K562 treated with DMSO at 1 percent for 4 hours (cell line): ENCODE results near the gene AJM1. TPM values are rescaled to one million over a fixed set of nuclear protein-coding genes. Genes with fewer than 3 reads are reported as not detected.

ENCODE experiments used
- total RNA-seq: library from RNA; unstranded; fragments of 300-600 nt; gene quantifications from 2 replicates; pipeline ENCODE4 v1.2.3, GENCODE V29; 2022; ENCODE audit not compliant: insufficient read depth

Gene AJM1
- total RNA-seq = 9.6 and 13.9 TPM in 2 replicates

DNA sequence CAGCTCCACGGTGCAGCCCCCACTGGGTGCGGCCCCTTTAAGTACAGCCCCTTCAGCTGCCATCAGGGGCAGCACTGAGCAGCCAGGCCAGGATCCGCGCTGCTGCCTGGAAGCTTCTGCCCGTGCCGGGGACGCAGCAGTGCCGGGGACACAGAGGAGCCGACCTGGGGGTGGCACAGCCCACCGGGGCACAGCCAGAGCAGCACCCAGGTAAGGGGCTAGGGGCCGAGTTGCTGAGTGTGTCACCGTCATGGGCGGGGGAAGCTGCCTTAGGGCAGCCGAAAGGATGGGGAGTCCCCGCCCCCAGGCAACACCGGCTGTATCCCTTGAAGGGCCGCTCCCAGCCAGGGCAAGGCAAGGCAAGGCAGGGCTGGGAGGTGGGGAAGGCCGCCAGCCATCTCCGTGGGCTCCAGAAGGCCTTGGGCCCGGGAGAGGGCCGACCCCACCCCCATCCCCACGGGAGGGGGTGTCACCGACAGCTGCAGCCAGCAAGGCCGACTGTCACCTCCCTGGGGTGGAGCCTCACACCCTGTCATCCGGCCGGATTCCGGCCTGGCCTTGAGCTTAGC, at the start of gene AJM1:
AJM1 (plus strand) TSS at position 99 of the 569 bp plus-strand sequence. CDS start 1,937 bp downstream, outside the sequence.

DNA sequence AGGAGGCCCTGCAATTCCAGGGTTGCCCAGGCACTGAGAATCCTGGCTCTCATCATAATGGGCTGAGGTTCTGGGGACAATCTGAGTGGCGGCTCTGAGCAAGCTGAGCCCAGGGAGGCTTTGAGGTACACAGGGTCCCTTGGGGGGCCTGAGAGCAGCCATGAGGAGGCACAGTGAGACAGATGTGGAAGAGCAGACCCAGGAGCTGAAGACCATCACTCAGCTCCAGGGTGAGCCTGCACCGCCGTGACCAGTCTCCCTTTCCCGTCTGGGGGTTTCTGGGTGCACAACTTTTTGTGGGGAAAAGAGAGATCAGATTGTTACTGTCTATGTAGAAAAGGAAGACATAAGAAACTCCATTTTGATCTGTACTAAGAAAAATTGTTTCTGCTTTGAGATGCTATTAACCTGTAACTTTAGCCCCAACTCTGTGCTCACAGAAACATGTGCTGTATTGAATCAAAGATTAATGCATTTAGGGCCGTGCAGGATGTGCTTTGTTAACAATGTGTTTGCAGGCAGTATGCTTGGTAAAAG, 46.0 kb upstream of the AJM1 start, which contains the start of gene CCDC183:
CCDC183 (plus strand) TSS at position 101 of the 537 bp plus-strand sequence; CDS start at position 161, 60 bp downstream.

DNA sequence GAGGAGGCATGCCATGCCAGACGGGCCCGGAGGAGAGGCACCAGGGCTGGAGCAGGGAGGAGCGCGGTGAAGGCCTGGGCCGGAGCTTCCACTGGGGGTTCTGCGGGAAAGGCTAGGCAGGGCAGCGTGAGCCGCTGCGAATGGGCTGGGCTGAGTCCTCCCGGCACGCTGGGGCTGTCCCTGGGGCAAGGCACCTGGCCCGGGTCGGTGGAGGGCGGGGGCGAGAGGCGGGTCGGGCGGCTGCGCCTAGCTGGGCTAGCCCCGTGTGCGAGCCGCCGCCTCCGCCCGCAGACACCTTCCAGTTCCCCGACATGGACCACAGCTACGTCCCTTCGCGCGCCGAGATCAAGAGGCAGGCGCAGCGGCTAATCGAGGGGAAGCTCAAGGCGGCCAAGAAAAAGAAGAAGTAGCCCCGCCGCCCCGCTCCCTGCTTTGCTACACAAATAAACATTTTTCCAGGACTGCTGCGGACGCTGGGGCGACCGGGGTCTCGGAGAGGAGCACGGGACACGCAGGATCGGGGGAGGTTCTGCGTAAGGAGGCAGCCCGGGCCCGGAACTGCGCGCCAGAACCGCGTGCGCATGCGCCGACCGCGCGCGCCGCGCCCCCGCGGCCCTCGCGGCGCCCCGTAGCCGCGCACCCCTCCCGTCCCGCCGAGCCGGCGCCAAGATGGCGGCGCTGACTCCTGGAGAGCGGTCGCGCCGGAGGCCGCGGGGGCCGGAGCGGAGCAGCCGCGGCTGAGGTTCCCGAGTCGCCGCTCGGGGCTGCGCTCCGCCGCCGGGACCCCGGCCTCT, 34.8 kb upstream of the AJM1 start, which contains the start of gene RABL6:
RABL6 (plus strand) TSS at position 668 of the 794 bp plus-strand sequence. CDS start 249 bp downstream, outside the sequence.

DNA sequence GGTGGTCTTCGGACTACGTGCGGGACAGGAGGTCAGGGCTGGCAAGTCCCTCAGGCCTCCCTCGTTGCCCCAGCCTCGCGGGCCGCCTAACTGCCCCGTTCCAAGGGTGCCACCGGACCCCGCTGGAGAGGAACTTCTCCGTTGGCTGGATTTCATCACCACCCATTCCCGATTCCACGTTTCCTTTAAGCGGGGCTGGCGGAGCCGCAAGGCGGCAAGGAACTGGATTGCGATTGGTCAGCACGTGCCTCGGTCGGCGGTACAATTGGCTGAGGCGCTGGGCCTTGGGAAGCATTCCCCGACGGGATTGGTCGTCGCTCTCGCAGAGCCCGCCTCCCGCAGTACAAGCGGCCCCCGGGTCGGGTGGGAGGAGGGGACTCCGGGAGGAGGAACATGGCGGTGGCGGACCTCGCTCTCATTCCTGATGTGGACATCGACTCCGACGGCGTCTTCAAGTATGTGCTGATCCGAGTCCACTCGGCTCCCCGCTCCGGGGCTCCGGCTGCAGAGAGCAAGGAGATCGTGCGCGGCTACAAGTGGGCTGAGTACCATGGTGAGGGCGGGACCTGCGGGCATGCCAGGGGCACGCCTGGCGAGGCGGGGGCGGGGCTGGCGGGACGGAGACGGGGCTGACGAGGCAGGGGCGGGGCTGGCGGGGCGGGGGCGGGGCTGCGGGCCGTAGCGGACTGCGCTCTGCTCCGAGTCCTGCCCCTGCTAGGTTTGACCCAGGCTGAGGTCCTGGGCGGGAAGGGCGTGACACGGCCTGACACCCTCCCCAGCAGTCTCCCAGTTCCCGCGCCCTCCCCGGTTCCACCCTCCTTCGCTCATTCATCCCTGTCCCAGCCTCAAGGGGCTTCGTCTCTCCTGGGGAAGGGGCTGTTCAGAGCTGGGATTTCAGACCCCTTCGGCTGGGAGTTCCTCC, 7.0 kb downstream of the AJM1 start, which contains the start of gene PHPT1:
PHPT1 (plus strand) TSS at position 372 of the 922 bp plus-strand sequence; CDS start at position 394, 22 bp downstream.

DNA sequence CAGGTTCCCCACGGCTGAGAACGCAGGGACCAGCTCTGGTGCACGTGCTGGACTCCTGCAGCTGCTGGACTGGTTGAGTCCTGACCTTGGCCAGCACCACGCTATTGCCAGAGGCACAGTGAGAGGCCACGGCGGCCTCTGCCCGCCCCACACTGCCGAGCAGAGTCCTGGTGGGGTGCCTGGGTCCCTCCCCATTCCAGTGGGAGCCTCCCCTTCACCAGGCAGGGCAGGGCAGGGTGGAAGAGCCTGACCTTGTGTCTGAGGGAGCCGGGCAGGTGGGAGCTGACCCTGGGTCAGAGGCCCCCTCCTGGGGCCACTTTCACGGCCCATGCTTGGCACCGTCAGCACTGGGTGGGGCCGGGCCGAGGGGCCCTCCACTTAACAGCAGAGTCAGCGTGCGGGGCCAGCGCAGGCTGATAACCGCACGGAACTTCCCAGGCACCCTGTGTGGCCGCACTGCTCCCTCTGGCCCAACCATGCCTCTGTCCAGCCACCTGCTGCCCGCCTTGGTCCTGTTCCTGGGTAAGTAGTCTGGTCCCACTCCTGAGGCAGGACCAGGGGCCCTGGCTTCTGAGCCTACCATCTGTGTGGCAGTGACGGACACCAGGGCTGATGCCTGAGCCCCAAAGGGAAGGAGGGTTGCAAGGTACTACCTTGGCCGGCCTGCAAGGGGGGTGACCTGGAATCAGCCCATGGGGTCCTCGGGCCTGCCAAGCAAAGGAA, 9.8 kb downstream of the AJM1 start, which contains the start of gene MAMDC4:
MAMDC4 (plus strand) TSS at position 406 of the 723 bp plus-strand sequence; CDS start at position 477, 71 bp downstream.

DNA sequence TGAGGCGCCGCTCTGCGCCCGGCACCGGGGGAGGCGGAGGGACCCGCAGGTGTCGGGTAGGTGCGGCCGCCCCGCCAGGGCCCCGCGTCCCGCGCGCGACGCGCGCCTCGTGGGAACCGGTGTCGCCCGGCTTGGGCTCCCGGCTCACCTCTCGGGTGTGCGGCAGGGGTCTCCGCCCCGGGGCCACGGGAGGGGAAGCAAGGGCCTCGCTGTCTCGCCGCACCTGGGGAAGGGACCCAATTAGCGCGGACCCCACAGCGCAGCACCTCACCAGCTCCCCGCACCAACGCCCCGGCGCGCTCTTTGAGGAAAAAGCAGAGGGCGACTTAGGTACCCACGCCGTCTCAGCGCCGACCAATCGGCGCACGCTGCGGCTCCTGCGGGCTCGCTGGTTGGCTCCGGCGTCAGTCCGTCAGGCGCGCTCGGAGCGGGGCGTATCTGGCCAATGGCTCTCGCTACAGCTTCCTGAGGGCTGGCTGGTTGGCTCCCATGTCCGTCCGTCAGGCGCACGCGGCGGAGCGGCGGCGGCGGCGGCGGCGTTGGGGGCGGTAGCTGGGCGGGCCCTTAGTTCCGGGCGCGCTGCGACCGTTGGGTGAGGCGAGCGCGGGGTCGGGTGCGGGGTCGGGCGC, 43.8 kb downstream of the AJM1 start, which contains the start of gene TRAF2:
TRAF2 (plus strand) TSS at position 567 of the 629 bp plus-strand sequence. CDS start 12,225 bp downstream, outside the sequence.

Other genes with a start within 250 kb of the AJM1 start
- 61.4 and 63.1 TPM in 2 replicates for gene EGFL7, start 179.6 kb upstream of the AJM1 start, total RNA-seq
- gene AGPAT2, start 155.0 kb upstream of the AJM1 start, total RNA-seq = 65.7 and 76.1 TPM in 2 replicates
- 17.3 and 25.7 TPM in 2 replicates for gene DIPK1B, start 129.9 kb upstream of the AJM1 start, total RNA-seq
- gene LCN10, start 99.5 kb upstream of the AJM1 start, total RNA-seq = not detected in 2 replicates
- gene LCN6, start 94.0 kb upstream of the AJM1 start, total RNA-seq = not detected in 2 replicates
- not detected in 2 replicates for gene LCN8, start 84.2 kb upstream of the AJM1 start, total RNA-seq
- gene LCN15, start 78.0 kb upstream of the AJM1 start, total RNA-seq = not detected in 2 replicates
- gene TMEM141, start 51.1 kb upstream of the AJM1 start, total RNA-seq = 67.9 and 75.8 TPM in 2 replicates
- gene CCDC183, start 46.1 kb upstream of the AJM1 start, total RNA-seq = 0.75 and 2.6 TPM in 2 replicates
- gene RABL6, start 34.5 kb upstream of the AJM1 start, total RNA-seq = 163 and 183 TPM in 2 replicates
- 165 and 171 TPM in 2 replicates for gene PHPT1, start 6.9 kb downstream of the AJM1 start, total RNA-seq
- 4.1 and 4.7 TPM in 2 replicates for gene MAMDC4, start 9.9 kb downstream of the AJM1 start, total RNA-seq
- gene EDF1, start 23.8 kb downstream of the AJM1 start, total RNA-seq = 705 and 763 TPM in 2 replicates
- gene TRAF2, start 44.0 kb downstream of the AJM1 start, total RNA-seq = 23.8 and 25.2 TPM in 2 replicates
- gene FBXW5, start 102.3 kb downstream of the AJM1 start, total RNA-seq = 148 and 151 TPM in 2 replicates
- gene C8G, start 102.8 kb downstream of the AJM1 start, total RNA-seq = not detected in 2 replicates
- not detected in 2 replicates for gene LCN12, start 109.8 kb downstream of the AJM1 start, total RNA-seq
- 6.1 and 15.4 TPM in 2 replicates for gene PTGDS, start 135.0 kb downstream of the AJM1 start, total RNA-seq
- gene LCNL1, start 140.5 kb downstream of the AJM1 start, total RNA-seq = not detected in 2 replicates
- 89.0 and 89.2 TPM in 2 replicates for gene PAXX, start 149.9 kb downstream of the AJM1 start, total RNA-seq
- gene CLIC3, start 154.1 kb downstream of the AJM1 start, total RNA-seq = 2.0 TPM in 1 of 2 replicates, not detected in the other
- 14.1 and 26.4 TPM in 2 replicates for gene ABCA2, start 185.8 kb downstream of the AJM1 start, total RNA-seq
- not detected in 2 replicates for gene FUT7, start 189.6 kb downstream of the AJM1 start, total RNA-seq
- gene NPDC1, start 203.7 kb downstream of the AJM1 start, total RNA-seq = 0.52 and 1.0 TPM in 2 replicates
- gene ENTPD2, start 211.6 kb downstream of the AJM1 start, total RNA-seq = not detected in 2 replicates
- 27.1 and 30.1 TPM in 2 replicates for gene SAPCD2, start 228.1 kb downstream of the AJM1 start, total RNA-seq
- 9.4 and 14.1 TPM in 2 replicates for gene UAP1L1, start 235.0 kb downstream of the AJM1 start, total RNA-seq
- gene MAN1B1, start 244.5 kb downstream of the AJM1 start, total RNA-seq = 37.3 and 38.9 TPM in 2 replicates